Prostate gland (tissue), 2 donors: ENCODE results near the gene LMAN1L.

Experiments used
- CTCF ChIP-seq, 4 experiments: fragments of 200-600 bp in 2 of 4; fragments of 450-650 bp in 2 of 4; sonication (generic) in 2 of 4; IDR thresholded peaks; 1 replicate in 3 of 4; 2 replicates in 1 of 4; pipeline ENCODE4 v1.5.1; 2016 to 2019; ENCODE audit warnings: antibody characterized with exemption in 4 of 4, mild to moderate bottlenecking in 2 of 4, moderate library complexity in 2 of 4
- POLR2A ChIP-seq: fragments of 450-650 bp; IDR thresholded peaks from one replicate; pipeline ENCODE4 v1.6.1; 2016; ENCODE audit warnings: antibody characterized with exemption, mild to moderate bottlenecking

GRCh38 chr15:74851960-74852359, 39.3 kb downstream of the LMAN1L start:
- TF ChIP-seq CTCF (IDR thresholded peaks at IDR 0.05) (no peak), POLR2A (no peak)
